ENCODE results near the gene CECR2.
A peak's percentile ranks its signal among the peaks of the same experiment; 100 is the strongest.

Gene CECR2

GRCh38 chr22:17369439-17370025 lies at the start of gene CECR2:
TSS of gene CECR2 (plus strand) at chr22:17369460. CDS start at chr22:17369784, 324 bp downstream.
- Histone ChIP-seq H3K9me3 (ENCODE audit: low read length) (no peaks in the 10 kb centered on the region), H2AFZ (ENCODE audit: low read depth, low read length) (peak within 1 kb of the TSS; percentile 71), H3K36me3 (ENCODE audit: insufficient read depth, low read length) (no peaks in the 10 kb centered on the region), H3K27me3 (ENCODE audit: insufficient read depth, low read length) (no peaks in the 10 kb centered on the region), H3K4me1 (ENCODE audit: insufficient read depth, low read length) (peaks cover 17% of the 10 kb centered on the region), H3K4me3 (ENCODE audit: low read length) (peak within 1 kb of the TSS; percentile 91)

- H3K4me1 ChIP-seq (ENCODE audit: insufficient read depth, low read length), result peaks cover 13% of the 10 kb centered on the region
- no peaks in the 10 kb centered on the region for H3K36me3 ChIP-seq (ENCODE audit: insufficient read depth, low read length)
- H2AFZ ChIP-seq (ENCODE audit: low read depth, low read length), result no peak overlapping the region
- no peak overlapping the region for H3K4me3 ChIP-seq (ENCODE audit: low read length)
- no peaks in the 10 kb centered on the region for H3K9me3 ChIP-seq (ENCODE audit: low read length)
- H3K27me3 ChIP-seq (ENCODE audit: insufficient read depth, low read length), result no peaks in the 10 kb centered on the region
Measured at GRCh38 chr22:17319546-17319945, 49.7 kb upstream of the CECR2 start.

DNA sequence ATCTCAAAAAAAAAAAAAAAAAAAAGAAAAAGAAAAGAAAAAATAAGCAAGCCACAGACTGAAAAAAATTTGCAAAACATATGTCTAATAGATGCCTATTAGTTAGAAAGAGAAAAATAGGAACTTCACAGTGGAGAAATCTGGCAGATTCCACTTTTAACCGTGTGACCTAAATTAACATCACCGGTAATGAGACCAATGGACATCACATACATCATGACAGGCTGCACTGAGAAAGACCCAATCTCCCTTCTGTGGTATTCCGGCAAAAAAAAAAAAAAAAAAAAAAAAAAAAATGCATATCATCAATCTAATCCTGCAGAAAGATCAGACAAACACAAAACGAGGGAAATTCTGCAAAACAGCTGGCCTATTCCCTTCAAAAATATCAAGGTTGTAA lies 46.7 kb upstream of the CECR2 start:
- H3K27me3 ChIP-seq (ENCODE audit: insufficient read depth, low read length), result no peaks in the 10 kb centered on the region
- H3K4me3 ChIP-seq (ENCODE audit: low read length), result no peak overlapping the region
- no peaks in the 10 kb centered on the region for H3K9me3 ChIP-seq (ENCODE audit: low read length)
- no peak overlapping the region for H2AFZ ChIP-seq (ENCODE audit: low read depth, low read length)
- no peaks in the 10 kb centered on the region for H3K36me3 ChIP-seq (ENCODE audit: insufficient read depth, low read length)
- peaks cover 13% of the 10 kb centered on the region for H3K4me1 ChIP-seq (ENCODE audit: insufficient read depth, low read length)

DNA sequence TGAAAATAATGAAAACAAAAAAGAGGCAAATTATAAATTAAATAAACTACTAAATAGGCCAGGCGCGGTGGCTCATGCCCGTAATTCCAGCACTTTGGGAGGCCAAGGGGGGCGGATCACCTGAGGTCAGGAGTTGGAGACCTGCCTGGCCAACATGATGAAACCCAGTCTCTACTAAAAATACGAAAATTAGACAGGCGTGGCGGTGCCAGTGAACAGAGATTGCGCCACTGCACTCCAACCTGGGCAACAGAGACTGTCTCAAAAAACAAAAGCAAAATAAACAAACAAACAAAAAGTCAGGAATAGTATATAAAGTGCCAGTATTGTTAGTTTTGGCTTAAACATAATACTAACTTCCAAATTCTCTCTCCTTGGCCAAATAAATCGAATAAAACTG lies 37.6 kb upstream of the CECR2 start:
- no peaks in the 10 kb centered on the region for H3K36me3 ChIP-seq (ENCODE audit: insufficient read depth, low read length)
- H2AFZ ChIP-seq (ENCODE audit: low read depth, low read length), result no peak overlapping the region
- no peak overlapping the region for H3K4me3 ChIP-seq (ENCODE audit: low read length)

DNA sequence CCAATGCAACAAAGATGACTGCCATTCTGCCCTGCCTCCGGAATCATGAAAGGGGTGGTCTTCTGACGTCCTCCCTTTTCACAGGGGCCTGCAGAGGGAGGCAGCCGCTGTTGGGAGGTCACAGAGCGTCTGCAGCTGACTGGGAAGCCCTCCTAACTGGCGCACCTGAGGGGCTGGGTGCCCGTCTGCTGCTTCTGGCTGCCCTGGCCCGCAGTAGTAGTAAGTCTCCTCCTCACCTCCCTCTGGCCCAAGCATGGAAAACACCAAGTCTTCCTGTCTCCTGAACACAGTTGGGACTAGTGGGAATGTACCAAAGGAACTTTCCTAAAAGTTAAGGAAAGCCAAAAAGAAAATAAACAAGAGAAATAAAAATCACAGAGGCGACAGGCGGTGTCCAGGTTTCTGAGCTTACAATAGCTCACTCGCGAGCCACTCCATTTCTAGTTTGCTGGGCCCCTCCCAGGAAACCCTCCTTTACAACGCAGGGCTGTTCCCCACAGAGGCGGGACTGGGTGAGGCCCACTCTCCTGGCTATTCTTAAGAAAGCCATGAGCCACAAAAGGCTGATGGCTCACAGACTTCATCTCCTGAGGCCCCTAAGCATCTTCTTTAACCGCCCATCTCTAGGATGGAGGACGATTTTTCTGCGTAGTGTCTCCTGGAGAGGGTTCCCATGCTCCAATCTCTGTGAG lies 37.0 kb upstream of the CECR2 start:
- no peaks in the 10 kb centered on the region for H3K36me3 ChIP-seq (ENCODE audit: insufficient read depth, low read length)
- H3K4me1 ChIP-seq (ENCODE audit: insufficient read depth, low read length), result no peaks in the 10 kb centered on the region
- H3K9me3 ChIP-seq (ENCODE audit: low read length), result no peaks in the 10 kb centered on the region
- no peaks in the 10 kb centered on the region for H3K27me3 ChIP-seq (ENCODE audit: insufficient read depth, low read length)
- H3K4me3 ChIP-seq (ENCODE audit: low read length), result no peak overlapping the region
- H2AFZ ChIP-seq (ENCODE audit: low read depth, low read length), result no peak overlapping the region

More for the DNA sequence above, 37.6 kb upstream of the CECR2 start:
- H3K4me1 ChIP-seq (ENCODE audit: insufficient read depth, low read length), result no peaks in the 10 kb centered on the region
- no peaks in the 10 kb centered on the region for H3K9me3 ChIP-seq (ENCODE audit: low read length)
- H3K27me3 ChIP-seq (ENCODE audit: insufficient read depth, low read length), result no peaks in the 10 kb centered on the region

- Histone ChIP-seq H3K9me3 (ENCODE audit: low read length) (no peaks in the 10 kb centered on the region), H3K36me3 (ENCODE audit: insufficient read depth, low read length) (no peaks in the 10 kb centered on the region), H3K27me3 (ENCODE audit: insufficient read depth, low read length) (peaks cover 4% of the 10 kb centered on the region), H2AFZ (ENCODE audit: low read depth, low read length) (no peak overlapping the region), H3K4me1 (ENCODE audit: insufficient read depth, low read length) (no peaks in the 10 kb centered on the region), H3K4me3 (ENCODE audit: low read length) (no peak overlapping the region)
Measured at GRCh38 chr22:17334059-17334458, 35.2 kb upstream of the CECR2 start.

DNA sequence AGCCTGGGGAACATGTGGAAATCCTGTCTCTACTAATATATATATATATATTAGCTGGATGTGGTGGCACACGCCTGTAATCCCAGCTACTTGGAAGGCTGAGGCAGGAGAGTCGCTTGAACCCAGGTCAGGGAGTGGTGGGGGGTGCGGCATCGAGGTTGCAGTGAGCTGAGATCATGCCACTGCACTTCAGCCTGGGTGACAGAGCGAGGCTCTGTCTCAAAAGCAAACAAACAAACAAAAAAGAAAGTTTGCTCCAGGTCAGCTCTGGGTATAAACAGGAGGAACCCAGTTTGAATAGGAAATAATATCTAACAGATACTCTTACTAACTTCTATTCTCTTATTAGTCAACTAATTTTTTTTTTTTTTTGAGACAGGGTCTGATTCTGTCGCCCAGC lies 34.3 kb upstream of the CECR2 start:
- Histone ChIP-seq H3K4me3 (ENCODE audit: low read length) (no peak overlapping the region), H3K36me3 (ENCODE audit: insufficient read depth, low read length) (no peaks in the 10 kb centered on the region), H3K27me3 (ENCODE audit: insufficient read depth, low read length) (peaks cover 4% of the 10 kb centered on the region), H2AFZ (ENCODE audit: low read depth, low read length) (no peak overlapping the region), H3K4me1 (ENCODE audit: insufficient read depth, low read length) (no peaks in the 10 kb centered on the region), H3K9me3 (ENCODE audit: low read length) (no peaks in the 10 kb centered on the region)

DNA sequence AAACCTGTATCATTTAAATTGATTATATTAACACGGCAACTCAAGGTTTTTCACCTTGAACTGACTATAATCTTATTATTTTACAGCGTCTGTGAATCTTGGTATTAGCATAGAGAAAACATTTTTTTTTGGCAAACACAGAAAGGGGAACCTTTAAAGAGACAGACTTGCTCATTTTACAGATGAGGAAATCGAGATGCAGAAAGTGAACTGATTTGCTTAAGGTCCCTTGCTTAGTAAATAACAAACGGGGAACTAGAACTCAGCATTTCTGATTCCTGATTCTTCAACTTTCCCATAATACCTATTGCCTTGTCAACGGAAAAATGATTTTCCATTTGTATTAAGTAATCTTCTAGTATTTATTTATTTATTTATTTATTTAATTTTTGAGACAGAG lies 33.2 kb upstream of the CECR2 start:
- Histone ChIP-seq H2AFZ (ENCODE audit: low read depth, low read length) (no peak overlapping the region), H3K9me3 (ENCODE audit: low read length) (no peaks in the 10 kb centered on the region), H3K36me3 (ENCODE audit: insufficient read depth, low read length) (no peaks in the 10 kb centered on the region), H3K27me3 (ENCODE audit: insufficient read depth, low read length) (peaks cover 4% of the 10 kb centered on the region), H3K4me3 (ENCODE audit: low read length) (no peak overlapping the region), H3K4me1 (ENCODE audit: insufficient read depth, low read length) (no peaks in the 10 kb centered on the region)

- H3K27me3 ChIP-seq (ENCODE audit: insufficient read depth, low read length), result peaks cover 4% of the 10 kb centered on the region
- H3K4me1 ChIP-seq (ENCODE audit: insufficient read depth, low read length), result no peaks in the 10 kb centered on the region
- H3K4me3 ChIP-seq (ENCODE audit: low read length), result no peak overlapping the region
Measured at GRCh38 chr22:17337639-17338038, 31.6 kb upstream of the CECR2 start.

DNA sequence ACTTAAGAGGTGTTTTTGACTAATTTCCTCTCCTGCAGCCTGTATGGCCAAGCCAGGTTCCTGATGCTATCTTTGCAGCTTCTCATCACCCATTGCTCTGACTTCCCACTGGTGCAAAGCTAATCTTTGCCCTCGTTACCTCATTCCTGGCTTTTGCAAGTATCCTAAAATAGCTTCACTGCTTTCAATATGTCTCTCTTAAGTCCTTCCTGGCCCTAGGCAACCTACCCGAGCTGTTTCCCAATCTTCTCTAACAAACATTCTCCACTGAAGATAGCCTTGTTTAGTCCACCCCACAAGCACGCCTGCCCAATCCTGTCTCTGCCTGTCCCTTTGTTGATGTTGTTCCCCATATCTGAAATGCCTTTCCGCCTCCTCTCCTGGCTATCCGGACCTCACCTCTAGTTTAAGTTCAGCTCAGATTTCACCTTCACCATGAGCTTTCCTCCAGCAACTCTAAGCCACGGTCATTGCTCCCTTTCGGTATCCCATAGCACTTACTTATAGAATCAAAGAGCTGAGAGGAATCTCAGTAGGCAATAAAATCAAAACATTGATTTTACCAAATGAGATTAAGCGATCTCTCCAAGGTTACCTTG lies 30.1 kb upstream of the CECR2 start:
- H2AFZ ChIP-seq (ENCODE audit: low read depth, low read length), result no peak overlapping the region
- H3K9me3 ChIP-seq (ENCODE audit: low read length), result no peaks in the 10 kb centered on the region
- no peaks in the 10 kb centered on the region for H3K36me3 ChIP-seq (ENCODE audit: insufficient read depth, low read length)
- H3K27me3 ChIP-seq (ENCODE audit: insufficient read depth, low read length), result peaks cover 4% of the 10 kb centered on the region
- H3K4me3 ChIP-seq (ENCODE audit: low read length), result no peak overlapping the region
- H3K4me1 ChIP-seq (ENCODE audit: insufficient read depth, low read length), result no peaks in the 10 kb centered on the region

More at GRCh38 chr22:17337639-17338038, 31.6 kb upstream of the CECR2 start:
- Histone ChIP-seq H3K9me3 (ENCODE audit: low read length) (no peaks in the 10 kb centered on the region), H3K36me3 (ENCODE audit: insufficient read depth, low read length) (no peaks in the 10 kb centered on the region), H2AFZ (ENCODE audit: low read depth, low read length) (no peak overlapping the region)

DNA sequence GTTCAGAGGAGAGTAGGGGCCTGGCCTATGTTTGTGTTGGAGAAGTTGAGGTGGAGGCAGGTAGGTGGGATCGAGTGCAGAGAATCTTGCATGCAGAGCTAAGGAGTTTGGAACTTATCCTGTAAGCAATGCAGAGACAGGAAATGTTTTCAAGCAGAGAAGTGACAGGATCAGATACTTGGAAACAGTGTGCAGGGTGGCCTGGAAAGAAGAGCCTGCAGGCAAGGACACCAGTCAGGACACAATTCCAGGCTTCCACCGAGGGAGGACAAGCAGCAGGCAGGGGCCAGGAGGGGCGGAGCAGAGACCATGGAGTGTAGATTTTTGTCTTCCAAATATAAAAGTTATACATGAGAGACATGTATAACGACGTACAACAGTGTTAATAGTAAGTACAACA lies 26.9 kb upstream of the CECR2 start:
- Histone ChIP-seq H3K27me3 (ENCODE audit: insufficient read depth, low read length) (peaks cover 4% of the 10 kb centered on the region), H3K36me3 (ENCODE audit: insufficient read depth, low read length) (no peaks in the 10 kb centered on the region)

GRCh38 chr22:17343766-17344165 lies 25.5 kb upstream of the CECR2 start:
- Histone ChIP-seq H3K27me3 (ENCODE audit: insufficient read depth, low read length) (no peaks in the 10 kb centered on the region), H3K4me3 (ENCODE audit: low read length) (no peak overlapping the region), H3K36me3 (ENCODE audit: insufficient read depth, low read length) (no peaks in the 10 kb centered on the region), H3K4me1 (ENCODE audit: insufficient read depth, low read length) (no peaks in the 10 kb centered on the region), H2AFZ (ENCODE audit: low read depth, low read length) (no peak overlapping the region), H3K9me3 (ENCODE audit: low read length) (no peaks in the 10 kb centered on the region)

More for the DNA sequence above, 26.9 kb upstream of the CECR2 start:
- H3K4me3 ChIP-seq (ENCODE audit: low read length), result no peak overlapping the region
- H3K9me3 ChIP-seq (ENCODE audit: low read length), result no peaks in the 10 kb centered on the region
- no peak overlapping the region for H2AFZ ChIP-seq (ENCODE audit: low read depth, low read length)
- no peaks in the 10 kb centered on the region for H3K4me1 ChIP-seq (ENCODE audit: insufficient read depth, low read length)

DNA sequence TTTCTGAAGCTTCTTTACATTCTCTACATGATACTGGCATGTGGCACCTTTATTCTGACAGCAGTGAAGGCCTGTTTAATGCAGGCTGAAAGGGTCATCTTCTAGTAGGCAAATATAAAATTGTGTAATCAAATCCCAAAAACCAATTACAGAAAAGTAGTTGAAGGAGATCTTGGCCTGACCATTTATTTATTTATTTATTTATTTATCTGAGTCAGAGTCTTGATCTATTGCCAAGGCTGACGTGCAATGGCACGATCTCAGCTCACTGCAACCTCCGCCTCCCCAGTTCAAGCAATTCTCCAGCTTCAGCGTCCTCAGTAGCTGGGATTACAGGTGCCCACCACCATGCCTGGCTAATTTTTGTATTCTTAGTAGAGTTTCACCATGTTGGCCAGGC lies 22.7 kb upstream of the CECR2 start:
- Histone ChIP-seq H2AFZ (ENCODE audit: low read depth, low read length) (no peak overlapping the region), H3K27me3 (ENCODE audit: insufficient read depth, low read length) (no peaks in the 10 kb centered on the region), H3K4me3 (ENCODE audit: low read length) (no peak overlapping the region), H3K36me3 (ENCODE audit: insufficient read depth, low read length) (no peaks in the 10 kb centered on the region), H3K4me1 (ENCODE audit: insufficient read depth, low read length) (peaks cover 7% of the 10 kb centered on the region), H3K9me3 (ENCODE audit: low read length) (no peaks in the 10 kb centered on the region)

Measured in neuron (in vitro differentiated cells).